C1 segment of cervical spinal cord (tissue), 14 donors: Measurements from ENCODE around the gene CASZ1.

Source experiments
- DNase-seq, 14 donors: peaks; one replicate each; lab custom pipeline; 2025; lab: John Stamatoyannopoulos, UW

CASZ1 gene

DNA sequence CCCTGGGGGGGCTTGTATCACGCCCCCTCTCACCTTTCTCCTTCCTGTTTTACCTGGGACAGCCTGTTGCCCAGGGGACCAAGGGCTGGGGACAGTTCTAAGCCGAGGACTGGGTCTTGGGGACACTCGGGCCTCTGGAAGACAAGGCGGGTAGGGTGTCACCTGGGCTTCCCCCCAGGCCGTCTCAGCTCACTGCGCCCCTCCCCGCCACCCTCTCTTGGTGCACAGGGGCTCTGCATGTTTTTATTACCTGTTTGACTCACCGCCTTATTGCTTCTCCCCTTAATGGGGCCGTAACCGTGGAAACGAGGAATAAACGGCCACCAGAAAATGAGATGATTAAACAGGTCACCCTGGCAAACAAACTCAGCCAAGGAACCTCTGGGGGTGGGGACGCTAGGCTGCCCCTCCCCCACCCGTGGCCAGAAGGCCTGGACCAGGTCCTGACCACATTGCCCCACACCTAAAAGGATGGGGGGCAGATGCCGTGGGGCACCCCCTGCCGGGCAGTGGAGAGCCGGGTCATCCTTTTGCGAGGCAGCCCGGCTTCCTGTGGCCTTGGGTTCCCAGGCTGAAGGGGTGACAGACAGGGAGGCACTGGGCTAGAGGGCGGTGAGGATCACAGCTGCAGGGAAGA, 109.9 kb downstream of the CASZ1 start:
- DNase-seq: no peak

DNA sequence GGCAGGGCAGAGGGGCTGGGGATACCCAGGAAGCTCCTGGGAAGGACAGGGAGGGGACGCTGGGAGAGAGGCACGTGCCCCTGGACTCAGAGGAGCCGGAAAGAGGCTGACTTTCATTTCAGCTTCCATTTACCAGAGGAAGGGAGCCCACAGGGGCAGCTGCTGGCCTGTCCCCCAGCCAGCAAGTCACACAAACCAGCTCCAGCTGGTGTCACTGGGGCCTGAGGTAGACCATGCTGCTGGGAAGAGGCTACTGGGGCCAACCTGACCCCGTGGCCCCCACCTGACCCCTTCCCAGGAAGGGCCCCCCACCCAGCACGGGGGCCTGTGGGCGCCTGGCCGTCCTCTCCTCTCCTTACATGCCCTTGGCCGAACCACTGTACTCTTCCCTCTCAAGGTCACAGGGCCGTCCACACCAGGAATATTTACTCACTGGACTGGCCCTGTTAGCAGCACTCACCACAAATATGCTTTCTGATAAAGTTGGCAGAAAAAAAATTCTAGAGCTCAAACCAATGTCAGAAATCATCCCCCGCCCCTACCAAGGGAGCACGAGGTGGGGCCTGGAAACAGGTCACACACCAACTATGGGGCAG, 110.5 kb downstream of the CASZ1 start:
- DNase-seq: no peak

DNA sequence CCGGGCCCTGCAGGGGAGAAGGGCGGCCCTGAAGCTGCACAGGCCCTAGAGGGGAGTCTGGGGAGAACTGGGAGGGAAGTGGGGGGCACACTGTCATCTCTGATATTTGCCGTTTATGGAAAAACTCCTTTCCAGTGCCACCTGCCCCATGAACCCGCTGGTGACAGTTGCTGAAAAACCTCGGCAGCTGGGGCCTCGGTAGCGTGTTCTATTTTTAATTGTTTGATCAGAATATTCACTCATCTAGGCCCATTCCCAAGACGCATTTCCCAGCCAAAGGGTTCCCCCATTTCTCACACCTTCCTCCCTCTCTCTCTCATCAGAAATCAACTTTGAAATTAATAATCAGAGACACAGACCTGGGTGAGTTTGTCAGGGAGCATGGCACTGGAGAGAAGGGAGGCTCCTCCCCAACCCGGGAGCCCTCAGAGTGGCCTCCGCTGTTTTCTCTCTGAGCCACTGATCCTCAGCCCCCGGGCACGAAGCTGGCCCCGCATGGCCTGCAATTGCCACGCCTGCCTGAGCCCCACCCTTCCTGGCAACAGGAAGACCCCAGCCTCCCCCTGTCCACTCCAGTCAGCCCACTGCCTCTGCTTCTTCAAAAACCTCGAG, 111.1 kb downstream of the CASZ1 start:
- DNase-seq: no peak

DNA sequence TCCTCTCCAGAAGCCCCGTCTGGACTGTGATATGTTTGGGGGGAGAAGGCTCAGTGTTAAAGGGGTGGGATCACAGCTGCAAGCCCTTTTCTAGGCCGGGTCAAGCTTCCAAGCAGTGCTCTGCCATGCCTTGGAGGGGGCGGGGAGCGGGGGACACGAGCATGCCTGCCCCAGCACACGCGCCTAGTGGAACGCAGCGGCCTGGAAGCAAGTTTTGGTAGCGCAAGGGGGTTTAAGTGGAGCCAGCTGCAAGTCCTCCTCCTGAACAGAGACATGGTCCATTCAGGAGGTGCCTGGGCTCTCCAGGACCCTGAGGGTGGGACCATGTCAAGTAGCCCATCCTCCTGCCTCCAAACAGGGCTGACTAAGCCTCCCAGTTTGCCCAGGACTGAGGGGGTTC, 112.2 kb downstream of the CASZ1 start:
- no peak for DNase-seq

DNA sequence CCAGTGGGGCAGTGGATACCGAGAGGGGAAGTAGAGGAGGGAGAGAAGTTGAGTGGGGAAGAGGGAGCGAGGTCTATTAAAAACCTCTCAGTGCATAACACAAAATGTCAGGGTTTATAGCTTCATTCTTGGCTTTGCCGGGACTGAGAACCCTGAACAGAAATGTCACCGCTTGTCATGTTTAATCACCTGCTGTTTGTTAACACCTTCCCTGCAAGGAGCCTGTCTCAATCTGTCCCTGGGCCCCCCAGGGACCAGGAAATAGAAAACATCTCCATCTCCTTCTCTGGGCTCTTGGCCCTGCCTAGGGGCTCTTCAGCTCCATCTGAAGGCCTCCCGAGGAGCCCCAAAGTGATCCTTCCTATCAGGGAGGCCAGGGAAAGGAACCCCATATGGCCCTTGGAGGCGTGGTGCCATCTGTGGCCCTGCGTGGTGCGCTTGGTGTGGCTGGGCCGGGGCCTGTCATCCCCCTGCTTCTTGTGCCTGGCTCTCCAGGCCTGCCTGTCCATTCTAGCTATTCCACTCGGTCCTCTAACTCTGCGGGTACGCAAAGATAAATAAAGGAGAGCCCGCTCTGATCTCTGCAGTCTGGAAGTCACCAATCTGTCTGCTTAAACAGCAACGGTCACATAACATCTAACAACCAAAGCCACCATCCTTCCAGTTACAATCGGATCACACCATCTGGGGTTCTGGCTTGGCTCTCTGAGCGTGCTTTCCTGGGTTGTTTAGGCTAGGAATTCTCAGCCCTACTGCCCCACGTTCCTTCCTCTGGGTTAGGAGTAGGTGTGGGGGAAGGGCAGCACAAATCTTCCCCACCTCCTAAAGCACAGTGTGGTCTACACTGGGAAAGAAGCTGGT, 113.8 kb downstream of the CASZ1 start:
- peak in 1 of 14 donors; percentile 98 for DNase-seq

DNA sequence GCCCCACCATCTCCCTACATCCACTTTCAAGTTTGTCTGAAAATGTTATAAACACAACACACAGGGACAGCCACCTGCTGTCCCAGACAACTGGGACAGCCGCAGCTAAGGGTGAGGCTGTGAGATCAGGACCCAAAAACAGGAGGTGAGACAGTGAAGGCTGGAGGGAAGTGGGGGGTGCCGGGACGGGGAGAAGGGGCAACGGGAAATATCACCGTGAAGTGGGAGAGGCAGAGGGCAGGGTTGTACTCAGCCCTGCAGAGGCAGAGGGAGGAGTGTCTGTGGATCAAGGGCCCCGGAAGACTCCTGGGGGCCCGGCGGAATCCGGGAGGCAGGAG, 114.4 kb downstream of the CASZ1 start:
- no peak for DNase-seq

DNA sequence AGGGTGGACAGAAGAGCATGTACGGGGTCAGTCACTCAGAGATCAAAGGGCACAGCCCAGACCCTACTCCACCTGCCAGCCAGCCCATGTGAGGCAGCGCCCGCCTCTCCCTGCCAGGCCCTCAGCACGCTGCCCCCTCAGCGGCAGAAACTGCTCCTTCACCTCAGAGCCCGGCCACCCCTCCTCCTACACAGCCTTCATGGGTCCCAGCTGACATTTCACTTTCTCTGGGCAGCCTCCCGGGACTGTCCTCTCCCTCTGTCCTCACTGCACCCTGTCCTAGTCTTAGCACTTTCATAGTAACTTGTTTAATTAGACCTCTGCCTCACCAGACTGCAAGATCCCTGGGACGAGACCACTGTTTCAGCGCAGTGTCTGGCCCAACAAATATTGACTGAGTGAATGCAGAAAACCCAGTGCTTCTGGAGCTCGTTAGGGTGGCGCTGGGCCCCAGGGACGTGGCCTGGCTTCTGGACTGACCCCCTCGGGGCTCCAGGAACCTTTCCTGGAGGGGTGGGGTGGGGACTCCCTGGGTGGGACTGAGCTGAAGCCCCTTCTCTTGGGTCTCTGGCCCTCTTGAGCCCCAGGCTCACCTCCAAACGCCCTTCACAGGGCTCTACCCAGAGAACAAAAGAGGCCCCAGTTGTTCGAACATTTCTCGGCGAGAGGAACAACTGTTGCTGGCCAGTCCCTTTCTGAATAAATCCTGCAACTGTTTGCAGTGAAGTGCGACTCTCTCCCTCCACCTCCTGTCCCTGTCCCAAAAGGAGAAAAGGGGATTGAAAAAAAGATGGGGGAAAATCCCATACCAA, 114.9 kb downstream of the CASZ1 start:
- no peak for DNase-seq

DNA sequence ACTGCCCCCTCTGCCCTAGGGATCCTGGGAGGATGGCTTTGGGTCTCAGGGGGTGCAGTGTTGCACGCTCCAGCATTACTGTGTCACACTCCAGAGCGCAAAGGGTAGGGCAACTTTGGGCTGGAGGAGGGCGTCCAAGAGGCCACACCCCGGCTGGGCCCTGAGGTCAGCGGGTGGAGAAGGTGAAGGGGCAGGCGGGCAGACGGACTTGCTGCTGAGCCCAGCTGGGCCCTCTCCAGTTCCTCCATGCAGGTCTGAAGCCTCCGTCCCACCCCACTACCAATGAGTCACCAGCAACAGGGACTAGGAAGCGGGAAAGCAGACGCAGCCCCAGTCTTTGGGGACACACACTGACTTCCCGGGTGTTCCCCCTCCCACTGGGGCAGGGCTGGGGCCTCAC, 116.0 kb downstream of the CASZ1 start:
- no peak for DNase-seq

DNA sequence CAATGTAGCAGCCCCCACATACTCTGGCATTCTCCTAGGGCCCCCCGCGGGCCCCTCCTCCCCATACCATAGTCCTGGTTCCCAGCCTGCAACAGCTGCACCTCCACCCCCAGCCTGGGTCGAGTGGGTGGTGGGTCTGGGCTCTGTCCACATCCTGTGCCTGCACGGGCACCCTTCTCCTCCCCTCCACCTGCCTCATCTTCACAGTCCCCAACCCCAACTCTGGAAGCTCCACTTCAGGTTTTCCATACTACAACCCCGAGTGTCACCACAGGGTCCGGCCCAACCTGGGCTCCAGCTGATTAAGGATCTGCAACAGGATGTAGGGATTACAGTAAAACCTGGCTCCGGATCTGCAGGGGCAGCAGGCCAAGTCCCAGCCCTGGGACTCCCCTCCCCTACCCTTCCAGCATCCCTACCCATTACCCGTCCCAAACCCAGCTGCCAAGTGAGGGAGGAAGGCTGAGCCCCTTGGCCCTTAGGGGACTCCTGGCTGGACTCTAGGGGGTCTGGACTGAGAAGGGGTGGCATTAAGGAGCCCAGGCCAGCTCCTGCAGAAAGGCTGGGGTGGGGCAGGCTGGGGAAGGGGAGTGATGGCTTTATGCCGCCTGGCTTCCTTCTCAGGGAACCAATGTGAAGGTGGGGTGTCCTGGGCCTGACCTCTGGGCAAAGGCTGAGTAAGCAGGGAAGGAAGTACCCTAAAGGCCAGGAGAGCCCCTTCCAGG, 116.8 kb downstream of the CASZ1 start:
- no peak for DNase-seq

DNA sequence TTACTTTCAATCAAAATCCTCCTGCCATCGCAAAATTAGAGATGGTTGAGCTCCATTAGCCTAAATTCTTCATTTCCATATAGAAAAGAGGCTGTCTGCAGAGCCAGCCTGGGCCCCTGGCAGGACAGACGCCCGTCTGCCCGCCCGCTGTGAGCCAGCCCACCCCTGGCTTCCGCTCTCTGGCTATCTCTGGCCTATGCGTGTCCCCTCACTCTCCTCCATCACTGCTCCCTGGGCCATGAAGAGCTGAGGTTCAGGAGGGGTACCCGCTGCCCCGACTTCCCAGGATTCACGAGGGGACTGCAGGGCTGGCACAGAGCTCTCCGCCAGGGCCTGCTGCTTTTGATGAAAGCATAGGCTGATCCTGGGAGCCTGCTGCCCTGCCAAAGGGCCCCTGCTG, 117.6 kb downstream of the CASZ1 start:
- no peak for DNase-seq

DNA sequence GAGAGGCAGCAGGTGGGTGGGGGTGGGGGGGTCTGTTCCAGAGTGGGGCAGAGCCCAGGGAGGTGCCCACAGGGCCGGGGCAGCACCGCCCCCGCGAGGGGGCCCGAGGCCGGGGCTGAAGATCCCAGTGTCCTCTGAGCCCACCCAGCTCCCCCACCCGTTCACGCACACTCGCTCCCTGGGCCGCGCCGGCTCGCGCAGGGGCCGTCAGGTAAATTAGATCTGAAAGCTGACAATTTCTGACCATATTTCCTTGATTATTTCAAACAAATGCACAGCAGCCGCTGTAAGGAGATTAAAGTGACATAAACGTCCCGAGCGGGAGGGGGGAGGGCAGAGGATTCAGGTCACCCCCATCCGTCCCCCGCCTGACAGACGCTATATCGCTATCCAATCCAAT, 118.0 kb downstream of the CASZ1 start:
- no peak for DNase-seq

DNA sequence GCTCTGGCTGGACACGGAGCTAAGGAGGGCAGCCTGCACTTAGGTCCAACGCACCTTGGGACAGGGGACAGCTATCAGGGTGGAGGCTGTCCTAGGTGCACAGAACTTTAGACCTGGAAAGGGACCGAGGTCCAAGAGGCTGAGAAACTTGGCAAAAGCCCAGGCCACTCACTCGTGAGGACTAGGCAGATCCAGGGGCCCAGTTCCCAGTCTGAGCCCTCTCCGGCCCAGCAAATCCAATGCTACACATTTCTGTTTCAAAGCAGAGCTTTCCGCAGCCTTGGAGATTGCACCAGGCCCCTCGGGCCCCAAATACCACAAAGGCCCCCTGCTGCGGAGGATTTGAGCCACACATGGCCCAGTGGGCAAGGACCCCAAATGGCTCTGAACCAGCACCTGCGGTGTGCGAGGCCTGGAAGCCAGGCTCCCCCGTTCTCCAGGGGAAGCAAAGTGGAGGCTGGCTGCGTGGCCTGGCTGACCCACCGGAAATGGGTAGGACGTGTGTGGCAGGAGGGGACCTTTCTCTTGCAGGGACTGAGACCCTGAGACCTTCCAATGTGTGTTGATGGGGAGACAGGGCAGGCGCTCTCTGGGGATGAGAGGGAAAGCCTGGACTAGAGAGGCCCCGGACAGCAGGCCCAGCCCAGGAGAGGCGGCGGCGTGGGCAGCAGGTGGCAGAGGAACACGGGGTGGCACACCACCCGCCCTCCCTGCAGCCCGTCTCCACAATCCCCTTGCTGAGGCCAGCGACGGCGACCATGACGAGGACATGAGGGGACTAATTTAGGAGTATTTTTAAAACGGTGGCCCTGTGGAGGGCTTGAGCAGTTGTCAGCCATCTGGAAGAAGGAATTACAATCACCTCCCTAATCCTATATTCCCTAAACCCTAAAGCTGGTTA, 118.7 kb downstream of the CASZ1 start:
- no peak for DNase-seq

DNA sequence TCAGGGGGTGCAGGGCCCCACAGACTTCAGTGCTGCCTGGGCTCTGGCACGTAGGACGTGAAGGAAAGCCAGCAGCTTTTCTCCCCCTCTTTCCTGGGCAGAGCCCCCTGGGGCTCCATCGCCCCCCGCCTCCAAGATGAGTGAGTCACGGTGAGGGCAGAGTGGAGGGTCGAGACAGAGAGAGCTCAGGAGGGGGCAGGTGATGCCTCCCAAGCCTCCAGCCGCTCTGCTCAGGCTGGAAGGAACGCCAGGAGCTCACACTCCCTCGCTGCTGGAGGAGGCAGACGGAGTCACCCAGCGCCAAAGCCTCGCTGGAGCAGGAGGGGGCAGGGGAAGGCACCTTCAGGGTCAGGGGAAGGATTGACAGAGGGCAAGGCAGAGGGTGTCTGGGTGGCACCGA, 119.5 kb downstream of the CASZ1 start:
- DNase-seq: no peak

DNA sequence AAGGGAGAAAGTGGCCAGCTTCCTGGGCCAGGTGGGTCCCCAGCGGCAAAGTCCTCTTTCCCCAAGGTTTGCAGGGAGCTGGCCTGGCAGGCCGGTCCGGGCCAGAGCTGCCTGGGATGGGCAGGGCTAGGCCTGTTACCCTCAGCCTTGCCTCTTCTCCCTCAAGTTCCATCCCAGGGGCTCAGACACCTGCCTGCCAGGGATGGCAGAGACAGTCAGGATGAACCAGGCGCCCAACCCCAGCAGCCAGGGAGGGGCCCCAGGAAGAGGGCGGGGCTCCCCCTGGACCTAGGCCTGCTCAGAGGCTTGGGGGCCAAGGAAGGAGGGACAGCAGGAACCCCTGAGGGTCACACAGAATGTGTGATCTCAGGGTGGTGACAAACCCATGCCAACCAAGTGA, 120.6 kb downstream of the CASZ1 start:
- no peak for DNase-seq

DNA sequence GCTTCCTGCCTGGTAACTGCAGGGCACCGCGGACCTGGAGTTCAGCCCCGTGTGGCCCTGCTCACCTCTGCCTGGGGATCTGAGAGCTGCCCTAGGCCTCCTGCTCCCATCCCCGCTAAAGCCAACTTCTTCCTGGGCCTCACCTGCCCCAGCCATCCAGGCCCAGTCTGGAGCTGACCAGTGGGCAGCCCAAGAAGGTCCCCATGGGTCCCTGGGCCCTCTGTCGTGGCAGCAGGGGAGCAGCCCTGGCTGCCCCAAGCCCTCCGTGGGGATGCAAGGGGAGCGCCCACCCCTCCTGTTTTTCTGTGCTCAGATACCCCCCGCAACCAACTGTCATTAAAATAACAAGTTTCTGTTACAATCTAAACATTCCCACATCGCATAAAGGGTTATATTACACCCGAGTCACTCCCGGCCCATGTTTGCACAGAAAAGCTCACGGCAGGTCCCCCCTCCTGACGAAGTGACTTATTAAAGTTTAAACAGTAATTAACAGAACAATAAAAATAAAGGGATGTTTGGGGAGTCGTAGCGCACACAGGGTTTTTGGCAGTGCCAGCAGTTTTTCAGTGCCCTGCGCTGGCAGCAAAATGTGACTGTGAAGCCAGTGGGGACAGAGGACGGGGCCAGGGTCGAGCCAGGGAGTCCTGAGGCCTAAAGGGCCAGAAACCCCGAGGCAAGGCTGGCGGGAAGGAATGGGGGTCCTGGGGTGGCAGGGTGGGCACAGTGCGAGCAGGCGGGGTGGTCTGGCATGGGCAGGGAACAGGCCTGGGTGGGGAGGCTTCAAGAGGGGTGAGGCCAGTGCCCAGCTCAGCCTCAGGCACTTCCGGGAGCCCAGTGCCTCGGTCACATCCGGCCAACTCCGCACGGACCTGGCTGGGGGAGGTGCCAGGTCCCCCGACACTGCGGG, 121.5 kb downstream of the CASZ1 start:
- peak in 2 of 14 donors; percentile 9 for DNase-seq

DNA sequence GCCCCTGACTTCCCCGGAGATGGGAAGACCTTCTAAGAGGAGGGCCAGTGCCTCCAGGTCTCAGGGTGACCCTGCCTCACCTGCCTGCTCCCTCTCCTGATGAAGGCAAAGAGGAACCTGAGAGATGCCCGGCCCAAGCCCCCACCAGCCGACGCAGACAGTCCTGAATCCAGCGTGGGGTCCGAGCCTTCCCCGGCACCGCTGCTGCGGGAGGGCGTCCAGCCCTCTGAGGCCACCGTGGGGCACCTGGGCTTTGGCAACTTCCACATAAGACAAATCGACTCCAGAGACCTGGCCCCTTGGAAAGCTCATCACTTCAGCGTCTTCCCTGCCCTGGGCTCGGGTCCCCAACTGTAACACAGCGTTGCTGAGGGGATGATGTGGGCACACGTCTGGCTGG, 122.2 kb downstream of the CASZ1 start:
- no peak for DNase-seq

DNA sequence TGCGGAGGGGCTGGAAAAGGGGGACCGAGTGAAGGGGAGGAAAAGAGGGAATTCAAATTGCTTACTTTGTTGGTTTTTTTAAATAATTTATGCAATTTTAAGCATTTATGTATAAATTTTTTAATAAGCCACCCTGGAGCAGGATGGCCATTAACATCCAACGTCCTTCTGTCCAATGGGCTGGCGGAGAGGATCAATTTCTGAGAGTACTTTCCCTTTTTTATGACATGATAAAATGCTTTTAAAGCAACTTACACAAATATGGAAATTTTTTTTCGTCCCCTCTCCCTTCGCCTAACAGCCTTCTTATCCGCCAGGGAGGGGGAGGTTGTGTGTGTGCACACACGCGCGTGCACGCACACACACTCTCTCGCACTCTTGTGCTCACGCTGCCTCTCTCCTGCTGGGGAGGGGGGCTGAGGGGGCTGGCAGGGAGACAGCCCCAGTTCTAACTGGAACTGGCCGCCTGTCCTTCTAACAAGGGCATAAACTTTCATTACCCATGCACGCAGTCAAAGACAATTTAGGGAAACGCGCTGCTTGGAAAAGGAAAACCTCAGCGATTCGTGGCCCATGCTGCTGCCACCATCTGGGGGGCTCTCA, 123.2 kb downstream of the CASZ1 start:
- no peak for DNase-seq

DNA sequence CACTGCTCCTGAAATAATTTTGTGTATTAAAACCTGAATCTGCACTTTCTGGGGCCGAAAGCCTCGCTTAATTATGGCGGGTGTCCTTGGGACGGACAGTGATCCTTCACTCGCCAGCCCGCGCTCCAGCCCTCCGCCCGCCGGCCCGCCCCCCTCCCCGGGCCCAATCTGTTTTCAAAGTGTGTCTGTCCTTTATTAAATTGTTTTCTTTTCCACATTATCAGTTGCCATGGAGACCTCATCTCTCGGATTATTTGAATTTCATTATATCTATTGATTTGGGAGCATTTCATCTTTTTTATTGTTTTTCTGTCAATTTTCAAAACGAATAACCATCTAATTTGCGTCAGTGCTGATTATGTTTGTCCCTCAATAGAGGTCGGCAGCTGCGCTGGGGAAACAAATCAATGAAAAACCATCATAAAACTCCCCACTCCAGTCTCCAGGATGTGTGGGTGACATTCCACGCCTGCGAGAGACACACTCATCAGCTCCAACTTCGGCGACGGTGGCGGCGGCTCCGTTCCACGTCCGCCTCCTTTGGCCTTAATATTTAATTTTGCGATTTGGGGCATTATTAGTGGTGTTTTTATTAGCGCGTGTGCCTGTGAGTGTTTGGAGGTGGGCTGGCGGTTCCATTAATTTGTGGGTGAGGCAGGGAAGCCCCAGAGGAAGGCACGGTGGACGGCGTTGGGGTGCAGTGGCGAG, 123.9 kb downstream of the CASZ1 start:
- DNase-seq: no peak
